BLaER1 treated with 17β-estradiol and CSF1 and Interleukin-3, amounts not matched to agents 10 nM and 100 nM (cell line): ENCODE measurements around the gene RBM22.

Experiments
- H3K27ac ChIP-seq, 11 experiments: shearing (Covaris generic); formaldehyde crosslinking; 2 replicates each; pipeline ENCODE4 v1.8.1; 2022
- H3K27me3 ChIP-seq, 11 experiments: shearing (Covaris generic); formaldehyde crosslinking; 2 replicates each; pipeline ENCODE4 v1.8.1; 2022
- H3K36me3 ChIP-seq, 11 experiments: shearing (Covaris generic); formaldehyde crosslinking; 2 replicates each; pipeline ENCODE4 v1.8.1; 2022
- H3K4me1 ChIP-seq, 10 experiments: shearing (Covaris generic); formaldehyde crosslinking; 2 replicates each; pipeline ENCODE4 v1.8.1; 2022
- H3K4me2 ChIP-seq, 11 experiments: shearing (Covaris generic); formaldehyde crosslinking; 2 replicates each; pipeline ENCODE4 v1.8.1; 2022
- H3K4me3 ChIP-seq, 10 experiments: shearing (Covaris generic); formaldehyde crosslinking; 2 replicates each; pipeline ENCODE4 v1.8.1; 2022
- H3K9ac ChIP-seq, 11 experiments: shearing (Covaris generic); formaldehyde crosslinking; 2 replicates each; pipeline ENCODE4 v1.8.1; 2022
- H3K9me3 ChIP-seq, 11 experiments: shearing (Covaris generic); formaldehyde crosslinking; replicated peaks in 1 of 11; 2 replicates each; pipeline ENCODE4 v1.8.1; 2022
- H4K20me1 ChIP-seq, 11 experiments: shearing (Covaris generic); formaldehyde crosslinking; 2 replicates each; pipeline ENCODE4 v1.8.1; 2022
- Cebpa-rat ChIP-seq, 11 experiments: shearing (Covaris generic); IDR thresholded peaks; 2 replicates each; pipeline ENCODE4 v1.8.1; 2022

RBM22 gene

GRCh38 chr5:150690760-150691159 is 10.1 kb downstream of the RBM22 start:
- H3K9me3 ChIP-seq = no peaks in the 10 kb centered on the region
- peaks cover 0 to 18% (median 0%) of the 10 kb centered on the region in 11 experiments; a peak in 5 of 22 replicates for H4K20me1 ChIP-seq
- H3K4me2 ChIP-seq = no peak overlapping the region
- no peak overlapping the region for H3K9ac ChIP-seq
- no peak overlapping the region for H3K27ac ChIP-seq
- TF ChIP-seq Cebpa-rat (IDR thresholded peaks at IDR 0.05) = no peak
- peaks cover 75 to 99% (median 80%) of the 10 kb centered on the region in 11 experiments for H3K36me3 ChIP-seq
- no peak overlapping the region for H3K4me3 ChIP-seq
- no peaks in the 10 kb centered on the region for H3K27me3 ChIP-seq
- H3K4me1 ChIP-seq = peaks cover 0 to 11% (median 10%) of the 10 kb centered on the region in 10 experiments; a peak in 12 of 20 replicates

- H3K27ac ChIP-seq = no peak overlapping the region
- TF ChIP-seq Cebpa-rat (IDR thresholded peaks at IDR 0.05) = no peak
Observed at GRCh38 chr5:150689120-150689519, 11.7 kb downstream of the RBM22 start.

GRCh38 chr5:150676578-150676977 is 24.3 kb downstream of the RBM22 start:
- peaks cover 0 to 31% (median 9%) of the 10 kb centered on the region in 11 experiments; a peak in 11 of 22 replicates for H3K36me3 ChIP-seq
- H3K27me3 ChIP-seq = peaks cover 6 to 18% (median 14%) of the 10 kb centered on the region in 11 experiments
- peaks cover 0 to 4% (median 0%) of the 10 kb centered on the region in 11 experiments; a peak in 2 of 22 replicates for H4K20me1 ChIP-seq
- no peak overlapping the region for H3K27ac ChIP-seq
- no peak for TF ChIP-seq Cebpa-rat (IDR thresholded peaks at IDR 0.05)
- H3K4me2 ChIP-seq = no peak overlapping the region
- H3K4me1 ChIP-seq = peaks cover 12 to 24% (median 19%) of the 10 kb centered on the region in 10 experiments
- H3K4me3 ChIP-seq = no peak overlapping the region
- no peaks in the 10 kb centered on the region for H3K9me3 ChIP-seq
- no peak overlapping the region; a peak in 1 of 22 replicates for H3K9ac ChIP-seq

More at GRCh38 chr5:150689120-150689519, 11.7 kb downstream of the RBM22 start:
- peaks cover 59 to 92% (median 64%) of the 10 kb centered on the region in 11 experiments for H3K36me3 ChIP-seq
- H3K9me3 ChIP-seq = no peaks in the 10 kb centered on the region
- H4K20me1 ChIP-seq = peaks cover 0 to 18% (median 0%) of the 10 kb centered on the region in 11 experiments; a peak in 5 of 22 replicates
- H3K27me3 ChIP-seq = no peaks in the 10 kb centered on the region
- H3K9ac ChIP-seq = no peak overlapping the region
- peaks cover 0 to 11% (median 10%) of the 10 kb centered on the region in 10 experiments; a peak in 12 of 20 replicates for H3K4me1 ChIP-seq
- no peak overlapping the region for H3K4me2 ChIP-seq
- H3K4me3 ChIP-seq = no peak overlapping the region

- H3K27me3 ChIP-seq = peaks cover 21 to 33% (median 29%) of the 10 kb centered on the region in 11 experiments
- peaks cover 17 to 31% (median 23%) of the 10 kb centered on the region in 10 experiments for H3K4me1 ChIP-seq
- peaks cover 0 to 18% (median 8%) of the 10 kb centered on the region in 11 experiments; a peak in 11 of 22 replicates for H3K36me3 ChIP-seq
- no peak overlapping the region for H3K9ac ChIP-seq
- no peak for TF ChIP-seq Cebpa-rat (IDR thresholded peaks at IDR 0.05)
- H3K4me2 ChIP-seq = no peak overlapping the region
- H4K20me1 ChIP-seq = peaks cover 0 to 11% (median 0%) of the 10 kb centered on the region in 11 experiments; a peak in 2 of 22 replicates
- H3K27ac ChIP-seq = no peak overlapping the region
- H3K4me3 ChIP-seq = no peak overlapping the region
- H3K9me3 ChIP-seq = no peaks in the 10 kb centered on the region
Observed at GRCh38 chr5:150675069-150675468, 25.8 kb downstream of the RBM22 start.

GRCh38 chr5:150674341-150674821 is 26.5 kb downstream of the RBM22 start:
- H3K9me3 ChIP-seq = no peaks in the 10 kb centered on the region
- H3K9ac ChIP-seq = peak overlapping the region in 1 of 11 experiments; percentile 9; a peak in 1 of 22 replicates
- peaks cover 0 to 11% (median 0%) of the 10 kb centered on the region in 11 experiments; a peak in 2 of 22 replicates for H4K20me1 ChIP-seq
- H3K36me3 ChIP-seq = peaks cover 0 to 16% (median 7%) of the 10 kb centered on the region in 11 experiments; a peak in 10 of 22 replicates
- no peak for TF ChIP-seq Cebpa-rat (IDR thresholded peaks at IDR 0.05)
- no peak overlapping the region for H3K4me2 ChIP-seq
- H3K27ac ChIP-seq = no peak overlapping the region
- peaks cover 17 to 31% (median 23%) of the 10 kb centered on the region in 10 experiments for H3K4me1 ChIP-seq
- no peak overlapping the region for H3K4me3 ChIP-seq
- peaks cover 23 to 35% (median 29%) of the 10 kb centered on the region in 11 experiments for H3K27me3 ChIP-seq

GRCh38 chr5:150672884-150673275 is 28.0 kb downstream of the RBM22 start:
- Histone ChIP-seq H3K4me2 (peak overlapping the region; percentile 95 to 100 (median 99)), H3K9ac (peak overlapping the region in 9 of 11 experiments; percentile 56 to 74 (median 72); a peak in 16 of 22 replicates), H3K36me3 (peaks cover 0 to 5% (median 0%) of the 10 kb centered on the region in 11 experiments; a peak in 2 of 22 replicates), H3K4me3 (peak overlapping the region; percentile 49 to 73 (median 63); a peak in 19 of 20 replicates), H3K27me3 (peaks cover 23 to 35% (median 29%) of the 10 kb centered on the region in 11 experiments), H3K4me1 (peaks cover 17 to 31% (median 23%) of the 10 kb centered on the region in 10 experiments), H3K9me3 (no peaks in the 10 kb centered on the region), H4K20me1 (0 out of 22 replicates have a peak, but pooled peaks cover 0 to 7% (median 0%) of the 10 kb centered on the region in 11 experiments), H3K27ac (no peak overlapping the region)
- no peak for TF ChIP-seq Cebpa-rat (IDR thresholded peaks at IDR 0.05)

- Histone ChIP-seq H3K4me2 (peak overlapping the region; percentile 95 to 100 (median 99)), H4K20me1 (0 out of 22 replicates have a peak, but pooled peaks cover 0 to 7% (median 0%) of the 10 kb centered on the region in 11 experiments), H3K27me3 (peaks cover 23 to 35% (median 29%) of the 10 kb centered on the region in 11 experiments), H3K27ac (peak overlapping the region in 8 of 11 experiments; percentile 43 to 69 (median 59); a peak in 13 of 22 replicates), H3K36me3 (peaks cover 0 to 5% (median 0%) of the 10 kb centered on the region in 11 experiments; a peak in 1 of 22 replicates), H3K4me1 (peaks cover 17 to 31% (median 23%) of the 10 kb centered on the region in 10 experiments), H3K9me3 (no peaks in the 10 kb centered on the region), H3K9ac (peak overlapping the region; percentile 56 to 74 (median 71); a peak in 21 of 22 replicates), H3K4me3 (peak overlapping the region; percentile 49 to 73 (median 63))
- TF ChIP-seq Cebpa-rat (IDR thresholded peaks at IDR 0.05) = no peak
Observed at GRCh38 chr5:150672237-150672883, 28.5 kb downstream of the RBM22 start.

- H3K27me3 ChIP-seq = peaks cover 23 to 35% (median 29%) of the 10 kb centered on the region in 11 experiments
- H3K4me2 ChIP-seq = peak overlapping the region; percentile 95 to 100 (median 99)
- H3K9ac ChIP-seq = peak overlapping the region; percentile 56 to 74 (median 71); a peak in 21 of 22 replicates
- H3K4me1 ChIP-seq = peaks cover 17 to 34% (median 23%) of the 10 kb centered on the region in 10 experiments
- H3K4me3 ChIP-seq = peak overlapping the region; percentile 49 to 73 (median 63)
- no peak for TF ChIP-seq Cebpa-rat (IDR thresholded peaks at IDR 0.05)
- H3K9me3 ChIP-seq = no peaks in the 10 kb centered on the region
- H4K20me1 ChIP-seq = 0 out of 22 replicates have a peak, but pooled peaks cover 0 to 7% (median 0%) of the 10 kb centered on the region in 11 experiments
- peak overlapping the region in 9 of 11 experiments; percentile 27 to 69 (median 59); a peak in 16 of 22 replicates for H3K27ac ChIP-seq
- peaks cover 0 to 2% (median 0%) of the 10 kb centered on the region in 11 experiments; a peak in 1 of 22 replicates for H3K36me3 ChIP-seq
Observed at GRCh38 chr5:150671509-150672236, 29.2 kb downstream of the RBM22 start.
